ENCODE measurements around the gene HAPLN3. TPM values are rescaled to one million over a fixed set of nuclear protein-coding genes. Genes with fewer than 3 reads are reported as not detected.

Gene HAPLN3
- total and polyA plus RNA-seq, 10 of the 15 experiments (the other 5 are each of a cell fraction or from before 2014, with no cell fraction given) = 0.20 to 5.0 (median 1.4) TPM; not detected in 1

- peaks cover 0 to 5% of the 10 kb centered on the region in 2 experiments; a peak in 1 of 4 replicates for H3K27me3 ChIP-seq (replicated peaks in 1 of 2; ENCODE audit: control insufficient read depth in 2 of 2, insufficient read depth in 2 of 2, low read length in 1 of 2)
- no peak overlapping the region for H3K27ac ChIP-seq (ENCODE audit: control insufficient read depth, insufficient read depth)
- intact Hi-C loops (cut with micrococcal nuclease; ENCODE audit: unreplicated experiment) = no loop called here
- ChIA-PET CTCF (interaction anchor here (0.5 to 2.3 kb wide), 3 partner anchors 12 to 14 kb away, joined by 3 to 10 read pairs (median 3); no protein-coding TSS in a partner anchor), POLR2A (no interaction called here), SMC1A (ENCODE audit: uncharacterized antibody, unreplicated experiment) (interaction anchor here (2.3 kb wide), 1 partner anchor 13 kb away, joined by 6 read pairs; no protein-coding TSS in a partner anchor), RAD21 (ENCODE audit: unreplicated experiment) (no interaction called here)
- H3K9me3 ChIP-seq (replicated peaks; ENCODE audit: control insufficient read depth, insufficient read depth, low read length) = no peaks in the 10 kb centered on the region
- WGBS (ENCODE audit: insufficient coverage, insufficient replicate concordance, low lambda C conversion rate, missing lambda C conversion rate) = 3% methylated on average over 4 of the region's 4 CpGs
- peaks cover 3% of the 10 kb centered on the region for H3K4me1 ChIP-seq (ENCODE audit: control insufficient read depth, insufficient read depth, low read length)
- TF ChIP-seq MYC (IDR thresholded peaks at IDR 0.05; ENCODE audit: insufficient read depth, insufficient read length, insufficient replicate concordance, low read length, severe bottlenecking) (no peak), ZNF592 (IDR thresholded peaks at IDR 0.05) (no peak), SMARCA5 (IDR thresholded peaks at IDR 0.05) (no peak), ZNF274 (IDR thresholded peaks at IDR 0.05; ENCODE audit: insufficient read depth, insufficient read length) (no peak), CBX5 (IDR thresholded peaks at IDR 0.05; ENCODE audit: low read depth) (no peak), RELA (IDR thresholded peaks at IDR 0.05; ENCODE audit: borderline replicate concordance, partially characterized antibody) (no peak), WRNIP1 (IDR thresholded peaks at IDR 0.05; ENCODE audit: borderline replicate concordance, low read depth, low read length) (no peak), SIN3A (IDR thresholded peaks at IDR 0.05; ENCODE audit: low read depth, low read length) (no peak), MTA2 (IDR thresholded peaks at IDR 0.05; ENCODE audit: low read depth) (no peak), KLF5 (IDR thresholded peaks at IDR 0.05; ENCODE audit: partially characterized antibody) (no peak), KAT2A (conservative IDR thresholded peaks at IDR 0.05; ENCODE audit: control insufficient read depth, low read depth, low read length) (no peak), BHLHE40 (IDR thresholded peaks at IDR 0.05; ENCODE audit: borderline replicate concordance in 1 of 2, low read depth in 2 of 2, low read length in 1 of 2) (no peak), ZNF622 (IDR thresholded peaks at IDR 0.05) (no peak), EED (IDR thresholded peaks at IDR 0.05; ENCODE audit: low read depth) (no peak), TBL1XR1 (IDR thresholded peaks at IDR 0.05; ENCODE audit: low read depth, low read length) (no peak), FOXK2 (IDR thresholded peaks at IDR 0.05) (no peak), PAX5 (IDR thresholded peaks at IDR 0.05; ENCODE audit: borderline replicate concordance, low read depth, low read length) (no peak), ZNF384 (IDR thresholded peaks at IDR 0.05; ENCODE audit: borderline replicate concordance, low read depth, low read length) (no peak), CEBPB (IDR thresholded peaks at IDR 0.05; ENCODE audit: borderline replicate concordance in 1 of 2, low read depth in 2 of 2, low read length in 2 of 2) (no peak), NFIC (IDR thresholded peaks at IDR 0.05; ENCODE audit: low read depth, low read length) (no peak)
- H3K36me3 ChIP-seq (ENCODE audit: control insufficient read depth in 2 of 2, insufficient read depth in 2 of 2, low read length in 1 of 2) = no peaks in the 10 kb centered on the region
- no peak for DNase-seq (ENCODE audit: low read depth, low spot score)
- no peak for ATAC-seq
- H3K4me3 ChIP-seq = no peak overlapping the region
- H3K9ac ChIP-seq (ENCODE audit: control insufficient read depth, insufficient read depth, low read length) = no peak overlapping the region
- H3K79me2 ChIP-seq (ENCODE audit: control insufficient read depth, insufficient read depth, low read length) = no peaks in the 10 kb centered on the region
- BruUV-seq (replicated peaks) = no TSS peak
- in situ Hi-C loops (cut with MboI) = no loop called here
- no peak for FAIRE-seq
- no peak overlapping the region for H2AFZ ChIP-seq (ENCODE audit: control insufficient read depth, low read depth, low read length)
- H3K4me2 ChIP-seq (ENCODE audit: control insufficient read depth, insufficient read depth) = no peak overlapping the region
- no peaks in the 10 kb centered on the region for H4K20me1 ChIP-seq (ENCODE audit: control insufficient read depth, insufficient read depth)
Measured at GRCh38 chr15:88890495-88890894, 4.8 kb downstream of the HAPLN3 start.
